ENCODE measurements around the gene INTS11. TPM values are rescaled to one million over a fixed set of nuclear protein-coding genes. Genes with fewer than 3 reads are reported as not detected.

Gene INTS11
- total and polyA plus RNA-seq, 2 of the 13 experiments (the other 11 are each of a cell fraction or from before 2014, with no cell fraction given): 52.8 to 94.8 TPM

- TF ChIP-seq ATF3 (CRISPR knock-in tag; IDR thresholded peaks at IDR 0.05): peak; percentile 80; the same call in 1 of the 2 replicates
- no peak for TF ChIP-seq ZC3H4 (CRISPR knock-in tag; IDR thresholded peaks at IDR 0.05; ENCODE audit: borderline replicate concordance)
- TF ChIP-seq EED (CRISPR knock-in tag; IDR thresholded peaks at IDR 0.05): 0 out of 2 replicates have a peak, but pooled peaks have one; percentile 26
- no peak for TF ChIP-seq ZNF264 (CRISPR knock-in tag; IDR thresholded peaks at IDR 0.05)
- TF ChIP-seq TEF (CRISPR knock-in tag; IDR thresholded peaks at IDR 0.05): no peak
- no peak for TF ChIP-seq ZNF263 (CRISPR knock-in tag; IDR thresholded peaks at IDR 0.05)
- TF ChIP-seq GMEB2 (CRISPR knock-in tag; IDR thresholded peaks at IDR 0.05; ENCODE audit: low read depth): no peak
- no peak for TF ChIP-seq ZNF136 (CRISPR knock-in tag; IDR thresholded peaks at IDR 0.05; ENCODE audit: low read depth)
- no peak for TF ChIP-seq ZNF841 (CRISPR knock-in tag; IDR thresholded peaks at IDR 0.05; ENCODE audit: borderline replicate concordance)
- no peak for TF ChIP-seq ZMYM4 (CRISPR knock-in tag; IDR thresholded peaks at IDR 0.05)
- peak; percentile 75; the same call in 1 of the 2 replicates for TF ChIP-seq ZBTB49 (CRISPR knock-in tag; IDR thresholded peaks at IDR 0.05; ENCODE audit: borderline replicate concordance)
- 0 out of 2 replicates have a peak, but pooled peaks have one; percentile 69 for TF ChIP-seq ZNF564 (CRISPR knock-in tag; IDR thresholded peaks at IDR 0.05)
- TF ChIP-seq ZNF333 (CRISPR knock-in tag; IDR thresholded peaks at IDR 0.05; ENCODE audit: borderline replicate concordance): peak; percentile 76; the same call in 1 of the 2 replicates
- TF ChIP-seq HOXA7 (CRISPR knock-in tag; IDR thresholded peaks at IDR 0.05): no peak
- no peak for TF ChIP-seq BRF2 (CRISPR knock-in tag; IDR thresholded peaks at IDR 0.05)
- no peak for TF ChIP-seq POLR2AphosphoS2 (IDR thresholded peaks at IDR 0.05; ENCODE audit: low read depth, low read length)
- TF ChIP-seq ISX (CRISPR knock-in tag; conservative IDR thresholded peaks at IDR 0.05): no peak
- TF ChIP-seq ZNF225 (CRISPR knock-in tag; IDR thresholded peaks at IDR 0.05): no peak
- no peak for TF ChIP-seq MAX (IDR thresholded peaks at IDR 0.05)
- TF ChIP-seq MEIS1 (CRISPR knock-in tag; IDR thresholded peaks at IDR 0.05; ENCODE audit: borderline replicate concordance): peak; percentile 52; the same call in 1 of the 2 replicates
Measured at GRCh38 chr1:1334835-1335234, 10.4 kb upstream of the INTS11 start (continued).
